OCI-LY7 (cell line): ENCODE results near the gene DNMT1. TPM values are rescaled to one million over a fixed set of nuclear protein-coding genes. Genes with fewer than 3 reads are reported as not detected.

Source experiments
- BruUV-seq: library from RNA; stranded (reverse); fragments of 400-500 nt; replicated peaks from 2 replicates; lab custom pipeline; 2021; lab: Mats Ljungman, UMichigan
- CTCF ChIA-PET: fragments of 300-600 bp; sonication (Branson Sonifier 250); formaldehyde crosslinking; loops from one replicate; lab custom pipeline; 2022; ENCODE audit warnings: antibody characterized with exemption; ENCODE audit not compliant: unreplicated experiment; lab: Charles Lee
- POLR2A ChIA-PET: fragments of 300-600 bp; sonication (Branson Sonifier 250); formaldehyde crosslinking; loops from one replicate; lab custom pipeline; 2022; ENCODE audit warnings: antibody characterized with exemption; lab: Charles Lee
- DNase-seq: peaks from one replicate; pipeline ENCODE4 v3.0.0-alpha.2; 2015; ENCODE audit warnings: low spot score
- H2AFZ ChIP-seq: fragments of 200-600 bp; sonication (generic), shearing (Covaris generic); 2 replicates; pipeline ENCODE4 v1.6.1; 2014; ENCODE audit warnings: mild to moderate bottlenecking, antibody characterized with exemption, low read length, moderate library complexity
- H3K27ac ChIP-seq: fragments of 200-600 bp; sonication (generic); 2 replicates; pipeline ENCODE4 v1.5.1; 2014; ENCODE audit warnings: mixed run types, low read depth, mild to moderate bottlenecking, moderate library complexity, low read length, inconsistent platforms; ENCODE audit not compliant: poor library complexity, severe bottlenecking
- H3K36me3 ChIP-seq: fragments of 200-600 bp; sonication (generic); 2 replicates; pipeline ENCODE4 v1.6.1; 2014; ENCODE audit warnings: mild to moderate bottlenecking, antibody characterized with exemption, low read length, moderate library complexity, mixed read lengths; ENCODE audit not compliant: insufficient read depth
- H3K4me1 ChIP-seq: fragments of 200-600 bp; sonication (generic); 2 replicates; pipeline ENCODE4 v1.5.1; 2014; ENCODE audit warnings: mild to moderate bottlenecking, low read length; ENCODE audit not compliant: insufficient read depth, poor library complexity, severe bottlenecking
- H3K4me2 ChIP-seq: fragments of 200-600 bp; sonication (generic); 2 replicates; pipeline ENCODE4 v1.6.1; 2014; ENCODE audit warnings: mild to moderate bottlenecking, low read length
- H3K4me3 ChIP-seq: fragments of 200-600 bp; sonication (generic); 2 replicates; pipeline ENCODE4 v1.5.1; 2014; ENCODE audit warnings: mild to moderate bottlenecking, low read depth, low read length; ENCODE audit not compliant: poor library complexity, severe bottlenecking
- H3K79me2 ChIP-seq: fragments of 200-600 bp; sonication (generic); 2 replicates; pipeline ENCODE4 v1.6.1; 2016; ENCODE audit warnings: low read depth, mild to moderate bottlenecking, low read length, moderate library complexity, mixed read lengths; ENCODE audit not compliant: insufficient read depth
- H3K9me2 ChIP-seq: fragments of 200-600 bp; sonication (generic); 2 replicates; pipeline ENCODE4 v1.6.1; 2016; ENCODE audit warnings: mild to moderate bottlenecking, low read length, mixed read lengths; ENCODE audit not compliant: insufficient read depth
- H3K9me3 ChIP-seq: fragments of 200-600 bp; sonication (generic); 2 replicates; pipeline ENCODE4 v1.6.1; 2014; ENCODE audit warnings: mild to moderate bottlenecking, mixed run types, low read length, mixed read lengths
- H4K20me1 ChIP-seq: fragments of 200-600 bp; sonication (generic); 2 replicates; pipeline ENCODE4 v1.6.1; 2014; ENCODE audit warnings: mild to moderate bottlenecking, antibody characterized with exemption, low read length, moderate library complexity, mixed read lengths; ENCODE audit not compliant: insufficient read depth
- EZH2phosphoT487 ChIP-seq: fragments of 200-600 bp; sonication (generic); IDR thresholded peaks from 2 replicates; pipeline ENCODE4 v1.6.1; 2018; ENCODE audit warnings: low read depth, borderline replicate concordance, mild to moderate bottlenecking, mixed run types, antibody characterized with exemption, low read length, moderate library complexity, mixed read lengths
- intact Hi-C: fragments of 100-400 bp; cut with micrococcal nuclease; formaldehyde crosslinking; loops from one replicate; pipeline ENCODE4 v1.10.0; 2022; ENCODE audit not compliant: unreplicated experiment
- total RNA-seq, 2 experiments: library from RNA; depleted of rRNA in 1 of 2; stranded (reverse); fragments of >200 nt in 1 of 2; shearing (Covaris generic) in 1 of 2; gene quantifications; 2 replicates each; pipeline ENCODE4 v1.2.3, GENCODE V29; 2014 to 2022
- TF ChIP-seq, protein P1 (sequence below): fragments of 200-600 bp; sonication (generic); conservative IDR thresholded peaks from 2 replicates; pipeline ENCODE4 v1.5.1; 2014; ENCODE audit warnings: mild to moderate bottlenecking, antibody characterized with exemption, low read length, moderate library complexity, mixed read lengths

DNMT1 gene
- total RNA-seq, 2 experiments from 2014 or later, result 329 to 680 TPM

DNA sequence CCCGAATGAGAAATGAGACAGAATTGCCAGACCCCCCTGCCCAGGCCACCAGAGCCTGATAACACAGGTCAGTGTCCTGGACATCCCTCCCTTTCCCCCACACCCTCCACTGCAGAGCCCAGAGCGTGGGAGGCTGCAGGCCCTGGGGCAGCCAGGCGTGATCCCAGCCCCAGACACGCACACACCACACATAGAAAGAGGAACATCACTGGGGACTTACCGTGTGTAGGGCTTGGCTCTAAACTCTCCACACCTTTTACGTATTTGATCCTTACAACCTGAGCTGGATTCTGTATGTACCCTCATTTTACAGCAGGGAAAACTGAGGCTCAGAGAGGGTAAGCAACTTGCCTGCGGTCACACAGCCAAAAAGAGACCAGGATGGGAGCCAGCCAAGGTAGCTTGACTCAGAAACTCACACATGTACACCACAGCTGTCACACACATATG is 91.9 kb downstream of the DNMT1 start:
- CTCF ChIA-PET, result no interaction called here
- Histone ChIP-seq H3K9me3 (no peaks in the 10 kb centered on the region), H3K9me2 (no peaks in the 10 kb centered on the region), H3K4me3 (peak overlapping the region; percentile 62), H3K27ac (peak overlapping the region; percentile 87), H2AFZ (peak overlapping the region; percentile 35; the same call in 1 of the 2 replicates), H4K20me1 (no peaks in the 10 kb centered on the region), H3K36me3 (peaks cover 13% of the 10 kb centered on the region), H3K79me2 (peaks cover 15% of the 10 kb centered on the region), H3K4me1 (peaks cover 60% of the 10 kb centered on the region), H3K4me2 (peak overlapping the region; percentile 83)
- no peak for TF ChIP-seq EZH2phosphoT487
- TF ChIP-seq, protein P1, sequence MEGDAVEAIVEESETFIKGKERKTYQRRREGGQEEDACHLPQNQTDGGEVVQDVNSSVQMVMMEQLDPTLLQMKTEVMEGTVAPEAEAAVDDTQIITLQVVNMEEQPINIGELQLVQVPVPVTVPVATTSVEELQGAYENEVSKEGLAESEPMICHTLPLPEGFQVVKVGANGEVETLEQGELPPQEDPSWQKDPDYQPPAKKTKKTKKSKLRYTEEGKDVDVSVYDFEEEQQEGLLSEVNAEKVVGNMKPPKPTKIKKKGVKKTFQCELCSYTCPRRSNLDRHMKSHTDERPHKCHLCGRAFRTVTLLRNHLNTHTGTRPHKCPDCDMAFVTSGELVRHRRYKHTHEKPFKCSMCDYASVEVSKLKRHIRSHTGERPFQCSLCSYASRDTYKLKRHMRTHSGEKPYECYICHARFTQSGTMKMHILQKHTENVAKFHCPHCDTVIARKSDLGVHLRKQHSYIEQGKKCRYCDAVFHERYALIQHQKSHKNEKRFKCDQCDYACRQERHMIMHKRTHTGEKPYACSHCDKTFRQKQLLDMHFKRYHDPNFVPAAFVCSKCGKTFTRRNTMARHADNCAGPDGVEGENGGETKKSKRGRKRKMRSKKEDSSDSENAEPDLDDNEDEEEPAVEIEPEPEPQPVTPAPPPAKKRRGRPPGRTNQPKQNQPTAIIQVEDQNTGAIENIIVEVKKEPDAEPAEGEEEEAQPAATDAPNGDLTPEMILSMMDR, result no peak
- intact Hi-C loops, result loop anchor here (10.0 kb wide), 2 partner anchors 132 to 302 kb away; partner anchors contain the start of genes CDC37 and S1PR2
- no TSS peak for BruUV-seq
- POLR2A ChIA-PET, result interaction anchor here (0.6 to 1.3 kb wide), 3 partner anchors 11 to 353 kb away, joined by 3 to 6 read pairs (median 4); no protein-coding TSS in a partner anchor
- DNase-seq, result peak; percentile 62

DNA sequence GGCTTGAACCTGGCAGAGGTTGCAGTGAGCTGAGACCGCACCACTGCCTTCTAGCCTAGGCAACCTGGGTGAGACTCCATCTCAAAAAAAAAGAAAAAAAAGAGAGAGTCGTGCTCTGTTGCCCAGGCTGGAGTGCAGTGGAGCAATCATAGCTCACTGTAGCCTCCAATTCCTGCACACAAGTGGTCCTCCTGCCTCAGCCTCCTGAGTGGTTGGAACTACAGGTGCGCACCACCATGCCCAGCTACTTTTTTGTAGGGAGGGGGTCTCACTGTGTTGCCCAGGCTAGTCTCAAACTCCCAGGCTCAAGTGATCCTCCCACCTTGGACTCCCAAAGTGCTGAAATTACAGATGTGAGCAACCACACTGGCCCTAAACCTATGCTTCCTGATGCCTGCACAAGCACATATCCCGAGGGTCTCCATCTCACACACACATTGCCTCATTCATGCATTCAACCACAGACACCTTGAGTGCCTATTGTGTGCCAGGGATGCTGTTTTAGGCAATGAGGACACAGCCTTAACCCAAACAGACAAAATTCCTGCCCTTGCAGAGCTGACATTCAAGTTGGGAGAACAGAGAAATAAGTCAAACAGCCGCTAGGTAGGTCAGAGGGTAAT is 94.5 kb downstream of the DNMT1 start:
- CTCF ChIA-PET, result interaction anchor here (0.6 kb wide), 1 partner anchor 45 kb away, joined by 3 read pairs; no protein-coding TSS in a partner anchor
- Histone ChIP-seq H3K9me3 (no peaks in the 10 kb centered on the region), H3K79me2 (no peaks in the 10 kb centered on the region), H3K9me2 (no peaks in the 10 kb centered on the region), H3K36me3 (no peaks in the 10 kb centered on the region), H2AFZ (no peak overlapping the region), H4K20me1 (no peaks in the 10 kb centered on the region), H3K4me2 (no peak overlapping the region), H3K4me1 (peaks cover 62% of the 10 kb centered on the region), H3K27ac (peak overlapping the region; percentile 0), H3K4me3 (no peak overlapping the region)
- no peak for DNase-seq
- POLR2A ChIA-PET, result interaction anchor here (0.6 to 0.7 kb wide), 2 partner anchors 98 to 108 kb away, joined by 3 to 5 read pairs; no protein-coding TSS in a partner anchor
- no peak for TF ChIP-seq EZH2phosphoT487
- TF ChIP-seq, protein P1, result no peak
- BruUV-seq, result no TSS peak
- intact Hi-C loops, result loop anchor here (10.0 kb wide), 2 partner anchors 135 to 305 kb away; partner anchors contain the start of genes CDC37 and S1PR2
